NCI-H748 treated with DMSO at 0.1 percent for 48 hours (cell line): ENCODE data around the gene CAMKK1.
"Not testable (repeated sequence)": the region's sequence is repeated elsewhere in the genome, so short reads cannot be mapped to it uniquely, and the experiment has no call there.

Experiments used
- DNase-seq: peaks from one replicate; lab custom pipeline; 2025; lab: John Stamatoyannopoulos, UW

The CAMKK1 gene

GRCh38 chr17:3879186-3879585 is 13.7 kb downstream of the CAMKK1 start:
- DNase-seq, result no peak

GRCh38 chr17:3877220-3877619 is 15.6 kb downstream of the CAMKK1 start:
- DNase-seq, result no peak

DNA sequence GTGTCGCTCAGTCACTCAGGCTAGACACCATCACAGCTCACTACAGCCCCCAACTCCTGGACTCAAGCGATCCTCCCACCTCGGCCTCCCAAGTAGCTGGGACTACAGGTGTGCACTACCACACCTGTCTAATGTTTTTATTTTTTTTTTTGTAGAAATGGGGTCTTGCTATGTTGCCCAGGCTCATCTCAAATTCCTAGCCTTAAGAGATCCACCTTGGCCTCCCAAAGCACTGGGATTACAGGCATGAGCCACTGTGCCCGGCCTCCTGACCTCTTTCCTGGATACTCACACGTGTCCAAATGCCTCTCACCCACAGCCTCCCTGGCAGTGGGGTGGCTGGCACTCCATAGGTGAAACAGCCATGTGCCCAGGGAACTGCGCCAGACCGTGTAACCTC is 17.5 kb downstream of the CAMKK1 start:
- DNase-seq, result no peak

- no peak for DNase-seq
Observed at GRCh38 chr17:3873862-3874261, 19.0 kb downstream of the CAMKK1 start.

- no peak for DNase-seq
Observed at GRCh38 chr17:3870871-3871306, 22.0 kb downstream of the CAMKK1 start.

GRCh38 chr17:3867606-3868005 is 25.2 kb downstream of the CAMKK1 start:
- DNase-seq, result no peak

- DNase-seq, result no peak
Observed at GRCh38 chr17:3867106-3867505, 25.7 kb downstream of the CAMKK1 start.

GRCh38 chr17:3866276-3866675 is 26.6 kb downstream of the CAMKK1 start:
- no peak for DNase-seq

GRCh38 chr17:3865176-3865575 is 27.7 kb downstream of the CAMKK1 start:
- DNase-seq, result no peak

DNA sequence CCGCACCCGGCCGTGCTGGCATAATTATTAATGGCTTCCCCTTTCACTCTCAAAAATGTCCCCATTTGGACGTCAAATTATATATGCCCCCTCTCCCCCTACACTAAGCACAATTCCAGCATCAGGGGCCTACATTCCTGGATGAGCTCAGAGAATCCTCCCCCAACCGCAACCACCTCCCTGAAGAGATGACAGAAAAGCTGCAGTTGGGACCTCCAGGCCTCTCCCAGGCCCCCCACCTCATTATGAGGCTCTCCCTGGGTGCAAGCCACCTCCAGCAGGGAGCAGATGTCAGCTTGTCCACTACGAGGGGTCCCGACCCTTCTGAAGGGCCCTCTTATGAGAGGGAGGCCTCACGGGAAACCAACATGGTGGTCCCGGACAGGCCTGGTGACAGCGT is 28.3 kb downstream of the CAMKK1 start:
- DNase-seq, result no peak

DNA sequence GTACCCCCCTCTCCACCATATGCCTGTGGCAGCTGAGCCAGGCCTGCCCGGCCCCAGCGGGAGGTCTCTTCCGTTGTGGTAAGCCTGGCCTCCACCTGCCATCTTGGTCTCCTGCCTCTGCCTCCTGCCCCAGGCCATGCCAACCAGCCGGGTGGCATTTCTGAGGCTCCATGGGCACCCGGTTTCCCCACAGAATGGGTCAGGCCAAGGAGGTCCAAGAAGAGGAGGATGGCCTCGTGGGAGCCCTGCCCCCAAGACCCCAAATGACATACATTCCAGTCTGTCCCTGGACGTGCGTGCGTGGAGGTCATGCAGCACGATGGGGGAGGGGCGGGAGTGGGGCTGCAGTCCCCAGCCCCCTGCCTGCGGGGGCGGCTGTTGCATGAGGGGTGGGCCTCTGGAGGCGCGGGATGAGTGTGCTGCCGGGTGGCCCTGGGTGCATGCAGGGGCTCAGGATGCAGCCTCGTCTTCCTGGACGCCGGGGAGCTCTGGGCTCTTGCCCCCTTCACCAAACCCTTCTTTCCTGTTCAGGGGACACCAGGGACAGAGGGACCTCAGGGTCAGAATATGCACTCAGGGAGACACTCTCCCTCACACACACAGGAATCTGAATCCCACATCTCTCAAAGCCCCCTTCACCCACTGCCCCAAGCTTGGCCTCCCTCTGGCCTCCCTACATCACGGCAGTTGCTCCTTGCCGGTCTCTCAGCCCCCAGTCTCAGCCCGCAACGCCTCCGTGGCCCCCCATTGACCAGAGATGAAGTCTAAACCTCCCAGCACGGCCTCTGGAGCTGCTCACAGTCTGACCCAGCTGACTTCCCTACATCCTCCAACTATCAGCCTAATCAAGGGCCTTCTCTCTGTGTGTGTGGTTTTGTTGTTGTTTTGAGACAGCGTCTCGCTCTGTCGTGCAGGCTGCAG is 30.8 kb downstream of the CAMKK1 start:
- no peak for DNase-seq

DNA sequence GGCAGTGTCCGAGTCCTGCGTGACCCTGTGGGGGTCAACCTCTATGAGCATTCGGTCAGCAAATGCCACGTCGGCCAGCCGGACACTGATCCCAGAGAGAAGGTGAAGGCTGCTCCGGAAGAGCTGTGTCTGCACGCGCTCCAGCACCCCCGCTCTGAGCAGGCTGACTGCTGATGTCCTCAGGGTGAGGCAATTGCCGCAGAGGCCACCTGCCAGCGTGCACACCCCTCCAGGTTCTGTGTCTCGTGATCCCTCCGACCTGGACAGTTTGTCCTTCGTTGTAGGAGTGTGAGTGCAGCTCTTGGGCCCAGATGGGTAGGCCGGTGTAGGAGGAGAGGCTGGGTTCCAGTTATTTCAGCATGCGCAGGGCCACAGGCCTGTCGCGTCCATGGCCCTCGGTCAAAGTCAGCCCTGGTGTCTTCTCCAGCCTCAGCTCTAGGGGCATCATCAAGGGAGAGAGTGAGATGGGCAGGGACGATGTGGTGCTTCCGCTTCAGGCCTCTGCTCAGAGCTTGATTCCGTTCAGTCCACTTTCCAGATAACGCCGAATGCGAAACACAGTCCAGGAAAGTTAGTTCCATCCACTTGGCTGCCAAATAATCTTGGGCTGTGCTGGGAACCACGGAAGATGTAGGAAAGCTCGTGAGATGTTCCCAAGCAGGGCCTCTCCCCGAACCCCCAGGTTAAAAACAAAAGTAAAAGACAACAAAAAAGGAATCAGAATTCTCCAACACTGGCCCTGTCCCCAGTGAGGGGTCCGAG is 31.7 kb downstream of the CAMKK1 start:
- no peak for DNase-seq

GRCh38 chr17:3859940-3860339 is 32.9 kb downstream of the CAMKK1 start:
- DNase-seq, result no peak

DNA sequence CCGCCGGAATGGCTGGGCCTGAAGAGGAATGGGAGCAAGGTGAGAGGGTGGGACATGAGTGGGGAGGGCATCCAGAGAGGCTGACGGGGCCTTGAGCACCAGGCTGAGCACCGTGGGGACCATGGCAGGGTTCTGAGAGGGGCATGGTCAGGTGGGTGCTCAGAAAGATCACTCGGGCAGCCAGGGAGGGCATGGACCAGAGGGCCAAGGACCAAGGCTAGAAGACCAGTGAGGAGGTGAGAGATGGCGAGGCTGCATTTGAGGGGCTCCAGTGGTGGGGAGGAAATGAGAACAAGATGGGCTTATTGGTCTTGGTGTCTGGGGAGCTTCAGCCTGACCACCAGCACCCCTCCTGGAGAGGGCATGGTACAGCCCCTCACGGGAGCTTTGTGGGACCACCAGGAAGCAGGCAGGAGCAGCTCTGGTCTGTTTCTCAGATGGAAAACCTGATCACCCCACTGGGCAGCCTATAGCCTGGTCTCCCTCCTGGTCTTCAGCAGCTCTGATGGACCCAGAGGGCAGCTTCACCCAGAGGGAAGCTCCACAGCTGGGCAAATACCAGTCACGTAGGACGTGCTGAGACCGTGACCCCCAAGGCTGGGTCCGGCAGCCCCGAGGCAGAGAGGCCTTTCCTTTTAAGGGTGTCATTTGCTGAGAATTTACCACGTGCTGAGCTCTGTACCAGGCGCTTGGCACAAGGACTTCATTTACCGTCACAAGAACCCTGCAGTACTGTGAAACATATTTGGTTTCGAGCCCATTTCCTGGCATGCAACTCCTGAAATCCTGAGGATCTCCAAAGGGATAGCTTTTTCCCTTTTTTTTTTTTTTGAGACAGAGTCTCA is 35.4 kb downstream of the CAMKK1 start:
- no peak for DNase-seq

GRCh38 chr17:3854204-3854603 is 38.6 kb downstream of the CAMKK1 start:
- not testable (repeated sequence) for DNase-seq

- no peak for DNase-seq
Observed at GRCh38 chr17:3852561-3852960, 40.3 kb downstream of the CAMKK1 start.

- DNase-seq, result no peak
Observed at GRCh38 chr17:3851461-3852100, 41.3 kb downstream of the CAMKK1 start.

DNA sequence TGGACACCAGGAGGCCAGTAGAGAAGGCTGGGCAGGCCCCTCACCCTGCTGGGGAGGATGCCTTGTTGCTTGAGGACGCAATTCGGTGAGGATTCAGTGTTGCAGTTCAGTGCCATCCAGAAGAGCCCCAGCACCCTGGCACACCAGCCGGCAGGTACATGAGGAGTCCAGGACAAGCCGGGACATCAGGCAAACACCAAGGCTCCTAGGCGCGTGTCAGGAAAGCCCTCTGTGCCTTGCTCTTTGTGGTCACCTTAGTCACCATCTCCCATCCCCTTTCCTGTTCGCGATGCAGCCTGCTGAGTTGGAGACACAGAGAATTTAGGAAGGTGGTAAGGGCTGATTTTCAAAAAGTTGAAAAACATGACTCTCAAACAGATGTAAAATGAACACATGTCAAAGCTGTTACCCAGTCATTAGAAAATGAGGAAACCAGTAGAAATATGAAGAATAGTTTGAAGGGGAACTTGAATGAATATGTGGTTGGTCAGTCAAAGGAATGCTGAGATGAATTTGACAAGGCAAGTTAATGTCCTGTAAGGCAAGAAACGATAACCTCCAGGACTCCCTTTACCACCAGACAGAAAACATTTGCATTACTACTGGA is 44.5 kb downstream of the CAMKK1 start:
- no peak for DNase-seq

DNA sequence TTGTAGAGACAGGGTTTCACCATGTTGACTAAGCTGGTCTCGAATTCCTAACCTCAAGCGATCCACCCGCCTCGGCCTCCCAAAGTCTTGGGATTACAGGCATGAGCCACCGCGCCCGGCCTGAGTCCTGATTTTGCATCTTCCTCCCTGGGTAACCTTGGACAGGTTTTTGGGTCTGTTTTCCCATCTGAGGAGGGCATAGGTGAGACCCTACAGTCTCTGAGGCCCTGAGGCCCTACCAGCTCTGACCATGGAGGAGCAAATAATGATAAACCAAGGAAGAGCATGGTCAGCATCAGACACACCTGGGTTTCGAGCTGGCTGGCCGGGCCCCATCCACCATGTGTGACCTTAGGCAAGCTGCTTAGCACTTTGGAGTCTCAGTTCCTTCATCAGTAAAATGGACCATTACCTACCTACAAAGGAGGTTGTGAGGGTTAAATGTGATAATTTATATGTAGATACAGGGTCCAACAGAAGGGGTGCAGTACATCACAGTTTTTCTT is 45.6 kb downstream of the CAMKK1 start:
- no peak for DNase-seq

GRCh38 chr17:3846437-3847164 is 46.3 kb downstream of the CAMKK1 start:
- no peak for DNase-seq
